ENCODE data around the gene EFCAB9.

The EFCAB9 gene

DNA sequence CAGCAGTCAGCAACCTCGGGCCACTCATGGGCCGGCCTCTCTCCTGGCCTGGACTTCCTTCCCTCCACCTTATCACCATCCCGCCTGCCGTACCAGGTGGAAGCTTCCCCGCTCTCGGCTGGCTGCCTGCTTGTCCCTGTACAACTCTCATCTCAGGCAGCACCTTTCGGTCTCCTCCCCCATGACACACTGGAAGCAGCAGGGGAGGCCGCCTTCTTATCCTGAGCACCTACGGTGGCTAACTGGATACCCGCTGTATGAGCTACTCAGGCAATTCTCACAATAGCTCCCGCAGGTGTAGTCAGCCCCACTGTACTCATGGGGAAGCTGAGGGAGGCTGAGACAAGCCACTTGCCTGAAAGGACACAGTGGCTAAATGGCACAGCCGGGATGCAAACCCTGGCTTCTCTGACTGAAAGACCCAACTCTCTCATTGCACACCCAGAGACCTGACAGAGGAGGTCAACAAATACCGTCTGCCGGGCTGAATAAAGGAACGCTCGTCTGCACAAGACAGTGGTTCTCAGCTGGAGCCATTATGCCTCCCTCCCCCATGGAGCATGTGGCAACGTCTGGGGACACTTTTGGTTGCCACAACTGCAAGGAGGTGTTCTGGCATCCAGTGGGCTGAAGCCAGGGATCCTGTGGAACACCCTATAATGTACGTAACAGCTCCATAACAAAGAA lies 15.5 kb upstream of the EFCAB9 start:
- peak overlapping the region; percentile 74 for H3K4me2 ChIP-seq (ENCODE audit: low read depth, low read length)
- no peak overlapping the region for H2AFZ ChIP-seq (ENCODE audit: low read length)
- peak overlapping the region; percentile 96 for H3K27ac ChIP-seq (ENCODE audit: low read length)
- H3K4me1 ChIP-seq (ENCODE audit: low read length) = peaks cover 41% of the 10 kb centered on the region
- H3K9ac ChIP-seq (ENCODE audit: low read length) = peak overlapping the region; percentile 70
- no peaks in the 10 kb centered on the region for H3K9me2 ChIP-seq (replicated peaks; ENCODE audit: insufficient read depth, low read length)
- no peaks in the 10 kb centered on the region for H4K20me1 ChIP-seq (ENCODE audit: insufficient read depth, low read length)
- peak; percentile 54 for DNase-seq
- no peaks in the 10 kb centered on the region for H3K9me3 ChIP-seq (replicated peaks; ENCODE audit: insufficient read depth, low read length)
- H3K4me3 ChIP-seq (ENCODE audit: low read length) = peak overlapping the region; percentile 43; the same call in 1 of the 2 replicates
- no peaks in the 10 kb centered on the region for H3K36me3 ChIP-seq (replicated peaks; ENCODE audit: insufficient read depth, low read length)
- peaks cover 92% of the 10 kb centered on the region for H3K79me2 ChIP-seq (ENCODE audit: low read length)
- no peaks in the 10 kb centered on the region for H3K27me3 ChIP-seq (replicated peaks; ENCODE audit: insufficient read depth, low read length)
- TF ChIP-seq EZH2phosphoT487 (IDR thresholded peaks at IDR 0.05; ENCODE audit: low read length) = no peak
- TF ChIP-seq, protein P1, sequence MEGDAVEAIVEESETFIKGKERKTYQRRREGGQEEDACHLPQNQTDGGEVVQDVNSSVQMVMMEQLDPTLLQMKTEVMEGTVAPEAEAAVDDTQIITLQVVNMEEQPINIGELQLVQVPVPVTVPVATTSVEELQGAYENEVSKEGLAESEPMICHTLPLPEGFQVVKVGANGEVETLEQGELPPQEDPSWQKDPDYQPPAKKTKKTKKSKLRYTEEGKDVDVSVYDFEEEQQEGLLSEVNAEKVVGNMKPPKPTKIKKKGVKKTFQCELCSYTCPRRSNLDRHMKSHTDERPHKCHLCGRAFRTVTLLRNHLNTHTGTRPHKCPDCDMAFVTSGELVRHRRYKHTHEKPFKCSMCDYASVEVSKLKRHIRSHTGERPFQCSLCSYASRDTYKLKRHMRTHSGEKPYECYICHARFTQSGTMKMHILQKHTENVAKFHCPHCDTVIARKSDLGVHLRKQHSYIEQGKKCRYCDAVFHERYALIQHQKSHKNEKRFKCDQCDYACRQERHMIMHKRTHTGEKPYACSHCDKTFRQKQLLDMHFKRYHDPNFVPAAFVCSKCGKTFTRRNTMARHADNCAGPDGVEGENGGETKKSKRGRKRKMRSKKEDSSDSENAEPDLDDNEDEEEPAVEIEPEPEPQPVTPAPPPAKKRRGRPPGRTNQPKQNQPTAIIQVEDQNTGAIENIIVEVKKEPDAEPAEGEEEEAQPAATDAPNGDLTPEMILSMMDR (IDR thresholded peaks at IDR 0.05; ENCODE audit: low read length) = no peak
- no peak for TF ChIP-seq EZH2 (optimal IDR thresholded peaks at IDR 0.05; ENCODE audit: low read depth, low read length)
- H3F3A ChIP-seq (ENCODE audit: insufficient read depth, low read length) = peaks cover 44% of the 10 kb centered on the region

DNA sequence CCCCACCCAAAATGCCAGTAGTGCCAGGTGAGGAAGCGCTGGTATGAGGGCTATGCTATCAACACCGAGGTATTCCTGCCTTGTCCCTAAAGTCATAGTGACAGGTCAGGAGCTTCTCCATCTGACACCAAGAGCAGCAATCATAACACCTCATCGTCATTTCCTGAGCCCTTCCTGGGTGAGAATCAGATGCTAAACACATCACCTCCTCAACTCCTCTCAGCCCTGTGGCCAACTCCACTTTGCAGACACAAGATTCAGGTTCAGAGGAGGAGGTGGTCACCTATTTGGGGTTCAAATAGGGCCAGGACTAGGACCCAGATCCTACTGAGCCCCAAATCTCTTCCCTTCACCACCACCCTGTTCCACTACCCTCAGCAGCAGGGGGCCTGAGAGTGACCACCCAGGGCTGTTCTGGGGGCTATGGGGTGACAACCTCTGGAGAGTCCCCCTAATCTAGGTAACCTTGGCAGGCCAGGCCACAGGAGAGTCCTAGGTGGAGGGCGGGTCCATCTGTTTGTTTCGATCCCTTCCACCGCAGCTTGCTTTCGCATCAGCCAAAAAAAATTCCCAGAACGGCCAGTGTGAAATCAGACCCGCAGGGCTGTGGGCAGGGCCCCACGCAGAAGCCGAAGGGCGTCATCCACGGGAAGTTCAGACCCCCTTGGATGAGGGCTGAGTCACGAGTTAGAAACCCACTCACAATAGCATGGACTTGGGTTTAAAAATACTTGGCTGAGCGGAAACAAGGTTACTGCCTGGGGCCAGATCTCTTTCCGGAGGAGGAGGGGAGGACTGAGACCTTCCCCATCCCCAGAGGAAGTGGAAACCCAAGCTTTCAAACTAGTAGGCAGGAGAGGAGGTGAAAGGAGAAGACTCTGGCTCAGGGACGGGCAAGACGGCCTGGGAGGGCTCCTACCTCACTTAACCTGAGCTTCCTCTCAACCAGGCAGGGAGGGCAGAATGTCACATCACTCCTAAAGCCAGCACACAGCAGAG lies 14.7 kb upstream of the EFCAB9 start:
- DNase-seq = peak; percentile 73
- H4K20me1 ChIP-seq (ENCODE audit: insufficient read depth, low read length) = no peaks in the 10 kb centered on the region
- H2AFZ ChIP-seq (ENCODE audit: low read length) = no peak overlapping the region
- TF ChIP-seq, protein P1 (IDR thresholded peaks at IDR 0.05; ENCODE audit: low read length) = no peak
- TF ChIP-seq EZH2phosphoT487 (IDR thresholded peaks at IDR 0.05; ENCODE audit: low read length) (no peak), EZH2 (optimal IDR thresholded peaks at IDR 0.05; ENCODE audit: low read depth, low read length) (no peak)
- H3K79me2 ChIP-seq (ENCODE audit: low read length) = peaks cover 92% of the 10 kb centered on the region
- H3K9ac ChIP-seq (ENCODE audit: low read length) = peak overlapping the region; percentile 70
- peaks cover 44% of the 10 kb centered on the region for H3F3A ChIP-seq (ENCODE audit: insufficient read depth, low read length)
- H3K27me3 ChIP-seq (replicated peaks; ENCODE audit: insufficient read depth, low read length) = no peaks in the 10 kb centered on the region
- no peaks in the 10 kb centered on the region for H3K9me2 ChIP-seq (replicated peaks; ENCODE audit: insufficient read depth, low read length)
- H3K4me2 ChIP-seq (ENCODE audit: low read depth, low read length) = peak overlapping the region; percentile 74
- no peaks in the 10 kb centered on the region for H3K9me3 ChIP-seq (replicated peaks; ENCODE audit: insufficient read depth, low read length)
- peaks cover 45% of the 10 kb centered on the region for H3K4me1 ChIP-seq (ENCODE audit: low read length)
- peak overlapping the region; percentile 96 for H3K27ac ChIP-seq (ENCODE audit: low read length)
- peak overlapping the region; percentile 43 for H3K4me3 ChIP-seq (ENCODE audit: low read length)
- no peaks in the 10 kb centered on the region for H3K36me3 ChIP-seq (replicated peaks; ENCODE audit: insufficient read depth, low read length)

DNA sequence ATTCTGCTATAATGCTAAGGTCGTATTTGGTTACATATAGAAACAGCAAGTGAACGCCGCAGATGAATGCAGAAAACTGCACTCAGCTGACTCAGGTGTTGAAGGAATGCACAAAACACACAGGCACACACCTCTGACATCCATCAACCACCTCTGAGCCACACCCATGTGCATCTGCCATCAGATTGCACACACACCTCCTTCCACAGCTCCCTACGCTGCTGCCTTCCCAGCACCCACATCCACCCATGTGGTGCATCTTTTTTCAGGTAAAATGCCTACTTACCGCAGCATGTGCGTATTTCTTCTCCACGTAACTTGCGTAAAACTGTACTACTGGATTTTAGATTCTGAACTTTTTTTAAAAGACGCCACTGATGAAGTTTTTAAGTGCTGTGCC lies 13.0 kb upstream of the EFCAB9 start:
- Histone ChIP-seq H3K27ac (ENCODE audit: low read length) (peak overlapping the region; percentile 96; the same call in 1 of the 2 replicates), H3K27me3 (replicated peaks; ENCODE audit: insufficient read depth, low read length) (no peaks in the 10 kb centered on the region), H3K36me3 (replicated peaks; ENCODE audit: insufficient read depth, low read length) (no peaks in the 10 kb centered on the region), H4K20me1 (ENCODE audit: insufficient read depth, low read length) (no peaks in the 10 kb centered on the region), H3K9ac (ENCODE audit: low read length) (no peak overlapping the region), H2AFZ (ENCODE audit: low read length) (no peak overlapping the region), H3K79me2 (ENCODE audit: low read length) (peaks cover 94% of the 10 kb centered on the region), H3K4me3 (ENCODE audit: low read length) (no peak overlapping the region), H3K4me1 (ENCODE audit: low read length) (peaks cover 53% of the 10 kb centered on the region), H3K9me2 (replicated peaks; ENCODE audit: insufficient read depth, low read length) (no peaks in the 10 kb centered on the region), H3K4me2 (ENCODE audit: low read depth, low read length) (peak overlapping the region; percentile 7; the same call in 1 of the 2 replicates), H3K9me3 (replicated peaks; ENCODE audit: insufficient read depth, low read length) (no peaks in the 10 kb centered on the region), H3F3A (ENCODE audit: insufficient read depth, low read length) (peaks cover 48% of the 10 kb centered on the region)
- TF ChIP-seq EZH2 (optimal IDR thresholded peaks at IDR 0.05; ENCODE audit: low read depth, low read length) = no peak
- no peak for TF ChIP-seq EZH2phosphoT487 (IDR thresholded peaks at IDR 0.05; ENCODE audit: low read length)
- TF ChIP-seq, protein P1 (IDR thresholded peaks at IDR 0.05; ENCODE audit: low read length) = no peak
- no peak for DNase-seq

Measured in MM.1S (cell line).